Testis (tissue), 2 donors: Measurements from ENCODE around the gene WDR86.

Experiments
- POLR2A ChIP-seq: fragments of 450-650 bp; IDR thresholded peaks from one replicate; pipeline ENCODE4 v1.6.1; 2017; ENCODE audit warnings: antibody characterized with exemption, mild to moderate bottlenecking, moderate library complexity
- TF ChIP-seq, protein P1 (sequence below), 3 experiments: fragments of 450-650 bp in 2 of 3; fragments of 200-600 bp in 1 of 3; sonication (generic) in 1 of 3; IDR thresholded peaks; one replicate each; pipeline ENCODE4 v1.5.1; 2016 to 2019; ENCODE audit warnings: antibody characterized with exemption in 3 of 3, mild to moderate bottlenecking in 2 of 3, moderate library complexity in 1 of 3

DNA sequence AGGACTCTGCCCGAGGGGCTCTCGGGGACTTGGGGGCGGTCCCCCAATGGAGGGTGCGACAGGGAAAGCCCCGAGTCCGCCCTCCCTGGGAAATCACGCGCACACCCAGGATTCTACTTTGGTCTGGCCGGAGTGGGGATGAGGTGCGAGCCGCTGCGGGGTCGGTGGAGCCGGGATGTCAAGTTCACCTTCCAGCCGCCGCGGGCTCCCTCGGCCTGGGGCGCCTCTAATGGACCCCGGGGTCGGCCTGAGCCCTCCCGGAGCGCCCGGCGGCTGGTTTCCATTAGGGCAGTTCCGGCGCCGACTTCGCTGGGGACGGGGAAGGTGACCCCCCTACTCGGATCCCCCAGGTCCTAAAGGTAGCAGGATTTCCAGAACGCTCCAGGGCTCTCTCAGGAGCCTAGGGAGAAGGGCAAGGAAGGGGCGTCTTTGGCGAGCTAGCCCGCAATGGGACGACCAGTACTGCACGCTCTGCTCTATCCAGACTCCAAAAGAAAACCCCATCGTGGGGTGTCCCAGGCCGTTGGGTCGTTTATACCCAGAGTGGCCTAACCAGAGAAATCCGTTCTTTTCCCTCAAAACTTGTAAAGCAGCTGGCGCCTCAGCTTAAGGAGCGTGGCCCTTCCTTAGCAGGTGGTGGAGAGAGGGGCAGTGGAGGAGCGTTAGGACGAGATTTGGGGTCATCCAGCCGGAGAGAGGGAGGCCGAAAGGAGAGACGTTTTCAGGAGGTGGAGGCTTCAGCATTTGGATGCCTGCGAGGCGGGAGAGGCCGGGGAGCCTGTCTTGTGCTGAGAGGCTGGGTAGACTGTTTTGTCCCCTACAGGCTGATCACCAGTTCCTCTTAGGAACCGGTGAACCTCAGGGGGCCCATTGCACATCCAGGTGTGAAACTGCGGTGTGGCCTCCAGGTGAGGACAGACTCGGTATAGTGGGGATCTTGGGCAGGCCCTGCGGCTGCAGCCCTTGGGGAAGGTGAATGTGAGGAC lies 860 bp upstream of the WDR86 start:
- TF ChIP-seq, protein P1, sequence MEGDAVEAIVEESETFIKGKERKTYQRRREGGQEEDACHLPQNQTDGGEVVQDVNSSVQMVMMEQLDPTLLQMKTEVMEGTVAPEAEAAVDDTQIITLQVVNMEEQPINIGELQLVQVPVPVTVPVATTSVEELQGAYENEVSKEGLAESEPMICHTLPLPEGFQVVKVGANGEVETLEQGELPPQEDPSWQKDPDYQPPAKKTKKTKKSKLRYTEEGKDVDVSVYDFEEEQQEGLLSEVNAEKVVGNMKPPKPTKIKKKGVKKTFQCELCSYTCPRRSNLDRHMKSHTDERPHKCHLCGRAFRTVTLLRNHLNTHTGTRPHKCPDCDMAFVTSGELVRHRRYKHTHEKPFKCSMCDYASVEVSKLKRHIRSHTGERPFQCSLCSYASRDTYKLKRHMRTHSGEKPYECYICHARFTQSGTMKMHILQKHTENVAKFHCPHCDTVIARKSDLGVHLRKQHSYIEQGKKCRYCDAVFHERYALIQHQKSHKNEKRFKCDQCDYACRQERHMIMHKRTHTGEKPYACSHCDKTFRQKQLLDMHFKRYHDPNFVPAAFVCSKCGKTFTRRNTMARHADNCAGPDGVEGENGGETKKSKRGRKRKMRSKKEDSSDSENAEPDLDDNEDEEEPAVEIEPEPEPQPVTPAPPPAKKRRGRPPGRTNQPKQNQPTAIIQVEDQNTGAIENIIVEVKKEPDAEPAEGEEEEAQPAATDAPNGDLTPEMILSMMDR (IDR thresholded peaks at IDR 0.05), result no peak
- TF ChIP-seq POLR2A, result no peak
